GM18868 (cell line): ENCODE results near the gene TMEM178B.
"Not testable (repeated sequence)": the region's sequence is repeated elsewhere in the genome, so short reads cannot be mapped to it uniquely, and the experiment has no call there.

Experiments used
- ATAC-seq: cut with Tn5 transposase; IDR thresholded peaks from one replicate; pipeline ENCODE4 v1.9.1; 2021; ENCODE audit warnings: mild to moderate bottlenecking, moderate library complexity; ENCODE audit not compliant: unreplicated experiment

The TMEM178B gene

DNA sequence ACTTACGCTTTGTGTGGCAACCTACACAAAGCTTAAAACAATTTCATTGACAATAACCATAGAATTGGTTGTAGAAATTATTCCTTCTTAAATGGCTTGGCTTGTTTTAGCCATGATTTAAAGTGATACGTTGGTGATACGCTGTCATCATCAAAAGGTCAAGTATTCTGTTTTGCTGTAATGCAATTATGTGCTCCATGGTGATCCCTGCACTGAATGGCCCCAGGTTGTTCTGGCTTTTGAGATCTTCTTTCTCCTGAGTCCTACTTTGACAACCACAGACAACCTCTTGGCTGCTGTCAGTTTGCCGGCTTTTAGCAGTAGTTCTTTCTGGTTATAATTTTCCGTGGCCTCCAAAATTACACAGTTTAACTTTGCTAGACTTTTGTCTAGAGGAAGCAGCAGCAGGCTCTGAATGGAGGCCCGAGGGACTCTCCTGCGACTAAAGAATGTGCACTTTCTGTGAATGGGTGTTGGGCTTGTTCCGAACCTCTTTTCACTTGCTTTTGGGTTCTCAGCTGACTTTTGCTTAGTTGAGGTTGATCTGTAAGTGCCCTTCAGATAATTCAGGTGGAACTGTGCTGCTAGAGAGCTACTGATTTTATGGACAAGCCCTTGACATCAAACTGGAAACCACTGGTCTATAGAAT, 104.7 kb downstream of the TMEM178B start:
- ATAC-seq = no peak

DNA sequence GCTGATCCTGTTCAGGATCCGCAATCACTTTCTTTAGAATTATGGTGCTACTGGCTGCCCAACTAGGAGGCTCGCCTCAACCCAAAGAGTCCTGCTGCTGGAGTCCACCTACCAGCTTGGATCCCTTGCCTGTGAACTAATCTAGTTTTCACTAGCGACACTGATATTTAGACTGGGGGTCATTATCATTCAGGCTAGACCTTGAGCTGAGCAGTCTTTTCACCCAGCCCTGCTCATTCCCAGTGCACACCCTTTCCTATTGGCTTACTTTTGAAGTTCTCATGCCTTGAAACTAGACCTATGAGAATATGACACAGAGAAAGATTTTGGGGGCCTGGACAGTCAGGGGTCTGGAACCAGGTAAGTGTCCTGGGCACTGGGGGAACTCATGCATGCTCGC, 107.9 kb downstream of the TMEM178B start:
- no peak for ATAC-seq

DNA sequence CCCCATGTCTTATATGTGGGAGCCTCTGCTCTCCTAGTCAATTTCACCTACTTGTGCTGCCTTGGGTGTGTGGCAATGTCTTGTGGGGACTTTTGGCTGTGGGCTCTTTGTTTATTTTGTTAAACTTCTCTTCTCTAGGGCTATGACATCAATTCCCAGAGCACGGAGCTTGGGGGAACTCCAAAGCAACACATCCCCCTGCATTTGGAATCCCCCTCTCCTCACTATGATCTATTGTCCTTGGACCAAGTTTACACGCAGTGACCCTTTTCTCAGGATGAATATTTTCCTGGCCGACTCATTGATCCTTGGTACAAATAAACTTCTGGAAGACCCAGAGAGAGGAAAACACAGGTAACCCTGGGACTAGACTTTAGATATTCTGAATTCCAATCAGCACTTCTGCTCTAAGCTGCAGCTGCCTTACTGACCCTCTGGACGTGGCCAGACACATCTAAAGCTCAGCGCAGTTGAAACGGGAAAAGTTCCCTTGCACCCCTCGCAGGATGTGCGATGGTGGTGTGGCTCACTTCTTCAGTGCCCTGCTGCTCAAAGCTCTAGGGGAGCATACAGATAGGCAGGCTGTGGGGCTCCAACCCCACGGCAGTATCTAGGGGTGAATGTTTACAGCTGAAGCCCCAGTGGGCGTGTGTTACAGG, 110.8 kb downstream of the TMEM178B start:
- ATAC-seq = peak; percentile 89

DNA sequence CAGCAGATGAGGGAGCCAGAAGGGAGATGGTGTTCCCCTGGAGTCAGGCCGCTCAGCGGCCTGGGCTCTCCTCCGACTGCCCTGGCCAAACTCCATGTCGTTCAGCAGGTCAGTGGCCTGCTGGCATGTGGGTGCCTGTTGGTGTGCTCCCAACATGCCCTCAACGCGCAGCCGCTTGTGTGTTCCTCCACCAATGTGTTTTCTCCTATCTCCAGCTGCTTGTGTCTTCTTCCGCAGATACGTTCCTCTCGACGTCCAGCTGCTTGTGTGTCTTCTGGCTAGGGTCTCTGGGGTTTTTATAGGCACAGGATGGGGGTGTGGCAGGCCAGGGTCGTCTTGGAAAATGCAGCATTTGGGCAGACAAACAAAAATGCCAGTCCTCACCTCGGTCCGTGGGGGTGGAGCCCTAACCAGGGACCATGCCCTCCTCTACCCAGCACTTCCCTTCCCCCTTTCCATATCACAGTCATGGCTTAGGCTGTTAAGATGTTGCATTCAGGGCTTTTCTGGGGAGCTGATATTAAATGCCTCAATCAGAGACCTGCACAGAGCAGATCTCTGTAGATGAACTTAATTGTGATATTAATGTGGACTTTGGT, 111.6 kb downstream of the TMEM178B start:
- no peak for ATAC-seq

DNA sequence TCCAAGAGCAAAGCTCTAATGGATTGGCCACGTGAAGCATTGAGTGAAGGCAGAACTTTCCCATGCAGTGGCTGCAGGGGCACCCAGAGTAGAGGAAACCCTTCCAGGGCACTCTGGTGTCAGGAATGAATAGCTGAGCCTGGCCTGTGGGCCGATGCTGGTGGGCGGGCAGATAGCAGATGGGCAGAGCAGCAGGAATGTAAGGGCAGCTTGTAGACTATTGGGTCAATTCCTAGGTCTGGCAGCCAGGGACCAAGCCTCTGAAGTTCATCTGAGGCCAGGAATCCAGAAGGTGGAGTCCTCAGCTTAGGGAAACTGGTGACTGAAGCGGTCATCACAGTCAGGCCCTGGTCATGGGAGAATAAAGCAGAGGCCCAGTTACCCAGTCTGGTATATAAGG, 115.4 kb downstream of the TMEM178B start:
- ATAC-seq = no peak

DNA sequence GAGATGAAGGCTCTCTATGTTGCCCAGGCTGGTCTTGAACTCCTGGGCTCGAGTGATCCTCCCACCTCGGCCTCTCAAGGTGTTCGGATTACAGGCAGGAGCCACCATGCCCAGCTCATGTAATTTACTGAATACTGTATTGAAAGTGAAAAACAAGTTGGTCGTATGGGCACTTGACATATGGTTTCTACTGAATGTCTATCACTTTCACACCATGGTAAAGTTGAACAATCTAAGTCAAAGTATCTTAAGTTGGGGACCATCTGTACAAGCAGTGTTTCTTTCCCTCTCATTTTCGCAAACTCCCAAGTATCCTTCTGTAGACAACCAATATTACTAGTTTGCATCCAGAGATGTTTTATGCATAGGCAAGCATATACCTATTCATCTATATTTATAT, 116.6 kb downstream of the TMEM178B start:
- ATAC-seq = peak; percentile 80

DNA sequence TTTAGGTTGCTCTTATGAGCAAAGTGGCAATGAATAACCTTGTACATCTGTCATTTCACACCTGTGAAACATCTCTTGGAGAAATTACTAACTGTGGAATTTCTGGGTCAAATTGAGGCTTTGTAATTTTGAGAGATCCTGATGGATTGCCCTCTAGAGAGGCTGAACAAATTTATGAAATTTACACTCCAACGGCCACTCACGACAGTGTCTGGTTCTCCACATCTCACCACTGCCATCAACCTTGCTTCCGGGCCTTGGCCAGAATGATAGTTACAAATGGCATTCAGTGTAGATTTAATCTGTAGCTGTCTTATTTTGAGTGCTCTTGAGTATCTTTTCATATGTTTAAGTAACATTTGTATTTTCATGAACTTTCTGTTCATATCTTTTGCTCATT, 117.4 kb downstream of the TMEM178B start:
- no peak for ATAC-seq

DNA sequence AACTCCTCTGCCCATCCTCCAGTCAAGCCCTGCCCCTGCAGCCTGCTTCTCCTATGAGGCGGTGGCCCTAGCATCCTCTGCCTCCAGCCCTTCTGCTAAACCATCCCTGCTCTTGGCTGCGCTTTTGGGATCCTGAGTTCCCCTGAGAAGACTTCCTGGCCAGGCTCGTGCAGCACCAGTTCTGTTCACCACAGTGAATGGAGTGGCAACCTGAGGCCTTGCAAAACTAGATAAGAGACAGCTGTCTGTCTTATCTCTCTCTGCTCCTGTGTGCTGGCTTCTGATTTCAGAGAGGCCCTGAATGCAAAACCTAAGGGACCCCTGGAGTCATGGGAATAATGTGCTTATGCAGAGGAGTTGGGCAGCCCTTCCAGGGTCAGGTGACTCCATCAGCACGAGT, 119.2 kb downstream of the TMEM178B start:
- ATAC-seq = no peak

DNA sequence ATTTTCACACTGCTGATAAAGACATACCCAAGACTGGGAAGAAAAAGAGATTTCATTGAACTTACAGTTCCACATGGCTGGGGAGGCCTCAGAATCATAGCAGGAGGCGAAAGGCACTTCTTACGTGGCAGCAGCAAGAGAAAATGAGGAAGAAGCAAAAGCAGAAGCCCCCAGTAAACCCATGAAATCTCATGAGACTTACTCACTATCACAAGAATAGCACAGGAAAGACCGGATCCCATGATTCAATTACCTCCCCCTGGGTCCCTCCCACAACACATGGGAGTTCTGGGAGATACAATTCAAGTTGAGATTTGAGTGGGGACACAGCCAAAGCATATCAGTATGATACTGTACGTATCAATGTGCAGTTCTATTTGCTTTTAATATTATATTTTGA, 121.9 kb downstream of the TMEM178B start:
- ATAC-seq = not testable (repeated sequence)

DNA sequence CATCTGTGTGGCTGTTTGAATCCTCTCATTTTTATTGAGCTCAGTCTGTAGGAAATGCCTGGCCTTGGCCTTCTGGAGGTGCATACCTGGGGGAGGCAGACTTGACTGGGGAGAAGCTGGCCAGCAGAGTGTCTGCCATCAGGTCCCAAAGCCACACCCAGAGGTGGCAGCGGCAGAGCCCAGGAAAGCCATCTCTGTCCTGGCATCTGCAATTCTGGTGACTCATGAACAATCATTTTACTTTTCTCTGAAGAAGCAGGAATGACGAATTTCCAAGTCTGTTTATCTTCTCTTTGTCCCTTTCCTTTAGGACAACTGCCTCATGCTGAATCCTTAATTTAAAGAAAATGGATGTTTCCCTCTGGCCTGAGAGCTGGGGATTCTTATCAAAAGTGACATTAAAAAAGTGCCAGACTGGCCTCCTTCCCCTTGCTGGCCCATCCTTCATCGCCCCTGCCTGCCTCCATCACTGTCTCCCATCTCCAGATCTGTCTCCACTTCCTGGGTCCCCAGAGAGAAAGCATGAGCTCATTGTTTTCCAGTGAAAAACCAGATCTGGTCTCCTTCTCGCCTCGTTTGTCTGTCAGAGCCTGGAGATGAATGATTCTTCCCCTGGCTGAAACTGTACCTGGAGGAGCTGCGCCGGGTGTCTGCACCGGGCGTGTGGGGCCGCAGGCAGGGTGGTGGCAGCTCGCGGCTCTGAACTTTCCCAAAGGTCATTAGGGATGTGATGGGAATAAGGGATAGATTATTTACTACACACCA, 124.5 kb downstream of the TMEM178B start:
- no peak for ATAC-seq

DNA sequence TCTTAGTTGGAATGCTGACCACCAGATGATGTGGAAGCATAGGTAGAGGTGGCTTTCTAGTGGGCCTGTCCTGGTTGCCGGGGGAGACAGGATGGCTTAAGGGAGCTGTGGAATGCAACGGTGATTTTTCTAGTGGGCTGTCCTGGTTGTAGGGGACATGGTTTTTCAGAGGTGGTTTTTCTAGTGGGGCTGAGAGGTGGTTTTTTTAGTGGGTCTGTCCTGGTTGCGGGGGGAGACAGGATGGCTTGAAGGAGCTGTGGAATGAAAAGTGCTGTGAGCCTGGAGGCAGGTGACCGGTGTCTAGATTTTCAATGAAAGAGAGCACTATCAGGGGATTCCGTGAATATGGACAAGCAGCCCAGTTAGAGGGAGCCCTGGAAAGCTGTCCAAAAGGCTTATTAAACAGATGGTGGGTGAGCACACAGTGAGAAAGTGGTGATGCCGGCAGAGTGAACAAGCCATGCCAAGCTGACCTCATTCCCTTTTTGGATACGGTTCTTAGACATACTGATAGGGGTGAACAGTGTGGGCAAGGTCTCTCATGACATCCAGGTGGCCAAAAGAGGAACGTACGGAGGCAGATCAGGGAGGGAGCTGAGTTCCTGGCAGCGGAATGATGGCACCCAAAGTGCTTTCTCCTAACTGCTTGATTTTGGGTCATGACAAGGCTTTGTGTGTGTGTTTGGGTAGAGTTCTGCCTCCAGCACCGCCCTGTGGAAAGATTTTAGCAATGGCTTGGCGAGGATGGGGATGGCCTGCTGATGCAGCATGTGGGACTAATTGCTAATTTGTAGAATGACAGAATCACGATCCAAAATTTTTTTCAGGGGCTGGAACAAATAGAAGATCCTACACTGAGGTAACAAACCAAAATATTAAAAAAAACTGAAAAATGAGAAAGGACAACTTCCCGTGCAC, 126.6 kb downstream of the TMEM178B start:
- ATAC-seq = no peak

DNA sequence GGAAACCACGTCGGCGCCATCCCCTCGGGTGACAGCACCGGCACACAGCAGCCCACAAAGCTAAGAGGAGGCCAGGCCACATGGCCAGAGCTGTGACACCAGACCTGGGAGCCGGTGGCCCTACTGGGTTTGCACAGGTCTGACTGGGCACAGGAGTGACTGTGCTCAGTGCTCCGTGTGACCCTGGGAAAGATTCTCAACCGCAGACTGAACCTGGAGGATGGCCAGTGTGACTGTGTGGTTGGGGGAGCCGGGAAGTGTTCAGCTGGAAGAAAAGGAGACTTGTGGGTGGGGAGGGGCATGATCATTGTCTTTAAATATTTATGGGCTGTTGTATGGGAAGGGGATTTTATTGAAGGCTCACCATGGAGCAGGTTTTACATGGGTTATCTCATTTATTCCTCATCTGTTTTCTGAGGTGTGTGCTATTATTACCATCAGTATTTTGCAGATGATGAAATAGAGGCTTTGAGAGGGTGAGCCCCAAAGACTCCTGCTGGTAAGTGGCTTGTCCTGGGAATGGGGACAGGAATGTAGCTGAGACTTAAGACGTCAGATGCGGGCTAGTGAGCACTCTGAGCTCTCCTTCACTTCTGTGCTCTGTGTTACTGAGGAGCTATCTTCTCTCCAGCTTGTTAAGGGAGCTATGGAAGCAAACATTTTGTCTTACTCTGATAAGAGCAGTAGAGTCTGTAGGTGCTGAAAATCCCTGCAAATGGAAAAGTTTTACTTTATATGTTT, 127.5 kb downstream of the TMEM178B start:
- ATAC-seq = no peak

DNA sequence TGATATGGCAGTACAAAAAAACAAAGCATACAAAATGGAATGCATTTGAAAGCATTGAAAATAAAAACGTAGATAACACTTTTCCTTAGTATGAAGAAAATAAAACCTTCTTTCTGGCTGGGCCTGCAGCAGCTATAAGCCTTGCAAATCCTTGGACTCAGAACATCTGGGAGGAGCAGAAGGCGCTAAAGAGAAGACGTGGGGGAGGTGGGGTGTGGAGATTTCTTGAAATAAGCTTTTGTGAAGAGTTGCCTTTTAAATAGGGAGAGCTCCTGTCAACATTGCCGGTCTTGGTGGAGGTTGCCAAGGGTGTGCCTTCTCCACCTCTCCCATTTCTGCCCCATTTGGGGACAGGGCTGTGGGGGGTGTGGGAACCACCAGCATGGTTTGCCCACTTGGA, 128.7 kb downstream of the TMEM178B start:
- ATAC-seq = no peak

DNA sequence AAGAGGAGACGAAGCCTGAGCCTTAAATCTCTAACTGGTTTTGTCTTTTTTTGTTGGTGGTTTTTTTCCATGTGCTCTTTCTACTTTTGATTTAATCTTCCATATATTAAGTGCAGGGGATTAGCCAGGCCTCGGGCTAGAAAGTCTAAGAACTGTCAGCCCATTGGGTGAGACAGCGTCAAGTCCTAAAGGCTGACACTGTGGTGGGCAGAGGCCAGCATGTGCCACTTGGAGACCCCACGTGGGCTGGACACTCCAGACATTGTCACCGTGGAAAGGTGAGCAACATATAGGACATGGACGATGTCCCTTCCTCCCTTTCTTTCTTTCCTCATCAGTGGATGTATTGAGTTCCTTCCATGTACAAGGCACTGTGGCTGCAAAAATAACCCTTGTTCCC, 129.3 kb downstream of the TMEM178B start:
- ATAC-seq = no peak

DNA sequence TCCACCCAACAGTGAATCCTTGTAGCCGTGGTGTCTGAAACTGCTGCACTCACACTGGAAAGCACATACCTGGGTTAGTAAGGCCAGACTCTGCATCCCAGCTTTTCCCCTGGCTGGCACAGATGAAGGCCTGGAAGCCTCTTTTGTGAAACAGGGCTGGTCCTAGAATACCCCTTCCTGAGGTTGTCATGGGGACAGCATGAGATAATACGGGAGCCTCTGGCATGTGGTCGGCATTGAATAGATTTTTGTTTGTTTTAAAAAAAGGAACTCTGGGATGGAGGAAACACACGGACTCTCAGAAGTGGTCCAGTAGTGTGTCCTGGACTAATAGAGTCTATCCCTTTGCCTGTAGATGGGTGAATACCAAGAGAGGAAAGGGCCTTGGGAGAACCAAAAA, 129.7 kb downstream of the TMEM178B start:
- ATAC-seq = no peak

DNA sequence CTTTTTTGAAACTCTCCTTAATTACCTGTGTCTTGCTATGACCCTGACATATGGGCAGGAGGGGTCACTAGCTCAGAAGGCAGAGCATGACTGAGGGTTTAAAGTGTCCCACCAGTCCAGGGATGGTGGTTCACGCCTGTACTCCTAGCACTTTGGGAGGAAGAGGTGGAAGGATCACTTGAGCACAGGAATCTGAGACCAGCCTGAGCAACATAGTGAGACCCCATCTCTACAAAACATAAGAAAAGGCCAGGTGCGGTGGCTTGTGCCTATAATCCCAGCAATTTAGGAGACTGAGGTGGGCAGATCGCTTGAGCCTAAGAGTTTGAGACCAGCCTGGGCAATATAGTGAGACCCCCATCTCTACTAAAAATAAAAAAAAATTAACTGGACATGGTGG, 133.8 kb downstream of the TMEM178B start:
- ATAC-seq = no peak

DNA sequence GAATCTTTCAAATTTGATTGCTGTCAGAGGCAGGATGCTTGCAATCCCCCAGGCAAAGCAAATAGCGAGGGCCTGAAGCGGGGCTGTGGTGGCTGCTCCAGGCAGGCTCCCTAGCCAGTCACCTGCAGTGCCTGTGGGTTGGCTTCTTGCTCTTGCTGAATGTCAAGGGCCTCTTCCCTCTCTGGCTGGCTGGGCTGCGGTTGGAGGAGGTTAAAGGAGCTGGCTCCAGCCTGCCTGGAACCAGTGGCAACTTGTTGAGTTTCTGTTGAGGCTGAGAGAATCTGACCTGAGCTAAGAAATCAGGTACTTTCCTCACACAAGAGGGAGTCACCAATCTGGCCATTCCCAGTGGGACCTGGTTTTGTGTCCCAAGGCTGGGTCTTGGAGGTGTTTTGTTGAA, 134.7 kb downstream of the TMEM178B start:
- no peak for ATAC-seq

DNA sequence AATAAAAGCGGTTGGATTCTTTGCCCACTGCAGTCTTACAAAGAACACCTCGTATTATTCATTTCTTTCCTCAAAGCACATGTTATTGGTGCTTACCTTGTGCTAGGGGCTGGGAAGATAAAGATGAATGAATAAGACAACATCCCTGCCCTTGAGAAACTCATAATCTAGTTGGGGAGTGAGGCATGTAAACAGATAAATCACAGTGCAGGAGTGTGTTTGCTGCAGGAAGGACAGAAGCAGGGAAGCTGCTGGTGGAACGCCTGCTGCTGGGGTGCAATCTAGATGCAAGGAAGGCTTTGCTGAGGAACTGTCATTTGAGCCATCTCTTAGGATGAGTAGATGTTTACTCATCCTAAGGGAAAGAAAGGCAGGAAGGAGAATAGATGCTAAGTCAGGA, 135.6 kb downstream of the TMEM178B start:
- no peak for ATAC-seq

DNA sequence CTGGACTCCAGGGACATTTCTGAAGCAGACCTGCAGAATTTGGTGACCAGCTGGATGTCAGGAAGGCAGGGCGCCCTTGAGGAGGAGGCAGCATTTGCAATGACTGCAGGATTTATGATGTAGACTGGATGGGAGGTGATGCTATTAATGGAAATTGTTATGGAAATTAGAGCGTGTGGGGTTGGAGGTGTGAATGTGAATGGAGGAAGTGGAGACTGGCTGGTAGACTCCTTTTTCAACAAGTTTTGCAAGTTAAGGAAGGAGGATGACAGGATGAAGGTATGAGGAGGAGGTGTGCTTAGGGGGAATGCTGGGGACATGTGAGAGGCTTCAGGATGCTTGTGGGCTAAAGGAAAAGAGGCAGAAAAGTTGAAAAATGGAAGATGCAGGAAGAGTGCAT, 137.0 kb downstream of the TMEM178B start:
- ATAC-seq = no peak

DNA sequence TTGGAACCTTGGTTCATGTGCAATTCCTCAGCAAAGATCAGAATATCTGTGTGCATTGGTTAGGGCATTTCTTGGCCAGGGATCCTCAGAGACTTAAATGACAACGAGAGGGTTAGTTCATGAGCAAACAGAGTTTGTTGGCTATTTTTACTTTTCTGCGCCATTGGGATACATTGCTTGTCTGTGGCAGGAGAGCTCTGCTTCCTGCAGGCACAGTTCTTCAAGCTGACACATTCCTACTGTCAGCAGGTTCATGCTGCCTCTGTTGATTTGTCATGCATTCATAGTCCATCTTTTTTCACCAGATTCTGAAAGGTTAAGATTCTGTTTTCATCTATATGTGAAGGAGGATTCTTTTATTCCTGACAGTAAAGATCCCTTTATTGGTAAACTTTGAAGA, 139.4 kb downstream of the TMEM178B start:
- ATAC-seq = no peak
